SW480 (cell line): ENCODE measurements around the gene ABCA6.

ENCODE experiments used
- DNase-seq: peaks from one replicate; pipeline ENCODE4 v3.0.0-alpha.2; 2016; ENCODE audit warnings: low spot score

Gene ABCA6

DNA sequence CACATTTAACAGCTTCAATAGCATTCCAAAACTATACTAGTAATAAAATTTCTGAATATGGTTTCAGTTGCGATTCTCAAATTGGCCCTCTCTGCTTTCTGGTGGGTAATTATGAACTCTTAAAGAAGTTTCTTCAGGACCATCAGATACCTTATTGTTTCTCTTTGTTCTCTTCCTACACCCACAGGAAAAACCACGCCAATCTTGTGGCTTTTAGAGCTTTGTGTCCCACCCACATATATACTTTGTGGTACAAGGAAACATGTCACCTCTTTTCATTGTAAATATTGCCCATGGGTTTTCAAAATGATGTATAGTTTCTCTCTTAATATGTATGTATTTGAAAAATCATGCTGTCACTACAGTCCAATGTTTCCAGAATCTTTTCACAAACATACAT, 93.1 kb downstream of the ABCA6 start:
- no peak for DNase-seq

DNA sequence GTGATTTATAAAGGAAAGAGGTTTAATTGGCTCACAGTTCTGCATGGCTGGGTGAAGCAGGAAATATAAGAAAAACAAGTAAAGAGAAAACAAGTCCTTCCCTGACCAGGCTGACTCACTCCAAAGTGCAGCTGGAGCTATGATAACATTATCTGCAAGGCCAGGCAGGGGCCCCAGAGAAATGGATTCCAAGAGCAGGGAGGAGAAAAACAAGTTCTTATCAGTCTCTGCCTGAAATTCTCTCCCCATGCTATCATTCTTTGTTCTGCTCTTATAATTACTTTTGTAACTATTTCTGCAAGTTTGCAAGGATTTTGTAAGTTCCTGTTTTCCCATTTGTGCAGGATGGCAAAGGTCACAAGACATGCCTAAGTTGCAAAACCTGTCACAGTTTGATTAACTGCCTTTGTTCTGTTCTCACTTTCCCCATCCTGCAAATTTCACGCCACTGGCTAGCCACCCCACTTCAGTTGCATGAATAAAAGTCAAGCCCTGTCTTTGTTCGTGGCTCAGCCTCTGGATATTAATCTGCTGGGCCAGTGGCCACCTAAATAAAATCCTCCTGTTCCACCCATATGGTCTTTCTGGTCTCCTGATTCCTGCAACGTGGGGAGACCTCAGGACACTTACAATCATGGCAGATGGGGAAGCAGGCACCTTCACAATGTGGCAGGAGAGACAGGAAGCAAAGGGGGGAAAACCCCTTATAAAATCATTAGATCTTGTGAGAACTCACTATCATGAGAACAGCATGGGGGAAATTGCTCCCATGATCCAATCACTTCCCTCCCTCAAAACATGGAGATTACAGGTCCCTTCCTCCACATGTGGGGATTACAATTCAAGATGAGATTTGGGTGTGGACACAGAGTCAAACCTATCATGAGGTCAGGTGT, 94.1 kb downstream of the ABCA6 start:
- no peak for DNase-seq

DNA sequence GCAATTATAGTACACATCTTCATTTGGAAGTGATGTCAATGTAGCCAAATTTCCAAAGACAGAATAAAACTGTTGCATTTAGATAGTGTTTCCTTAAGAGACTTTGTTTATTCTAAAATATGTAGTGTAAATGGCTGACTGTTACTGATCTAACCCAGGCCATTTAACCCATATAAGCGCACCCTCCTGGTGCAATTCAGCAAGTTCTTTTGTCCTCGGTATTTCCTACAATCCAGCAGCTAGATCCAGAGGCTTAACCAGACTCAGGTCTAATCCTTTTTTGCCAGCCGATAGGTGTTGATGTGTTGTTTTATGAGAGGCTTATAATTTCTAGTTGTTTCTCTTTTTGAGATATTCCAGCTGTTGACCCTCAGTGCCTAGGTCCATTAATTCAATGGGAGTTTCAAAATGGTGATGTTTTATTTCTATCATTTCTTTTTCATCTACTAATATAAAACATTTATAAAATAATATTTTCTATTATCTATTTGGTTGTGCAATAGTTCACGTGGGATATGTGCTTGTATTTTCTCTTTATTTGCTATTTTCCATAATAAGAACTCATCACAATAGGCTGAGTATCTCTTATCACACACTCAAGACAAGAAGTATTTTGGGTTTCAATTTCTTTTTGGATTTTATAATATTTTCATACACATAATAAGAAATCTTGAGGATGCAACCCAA, 95.4 kb downstream of the ABCA6 start:
- no peak for DNase-seq

DNA sequence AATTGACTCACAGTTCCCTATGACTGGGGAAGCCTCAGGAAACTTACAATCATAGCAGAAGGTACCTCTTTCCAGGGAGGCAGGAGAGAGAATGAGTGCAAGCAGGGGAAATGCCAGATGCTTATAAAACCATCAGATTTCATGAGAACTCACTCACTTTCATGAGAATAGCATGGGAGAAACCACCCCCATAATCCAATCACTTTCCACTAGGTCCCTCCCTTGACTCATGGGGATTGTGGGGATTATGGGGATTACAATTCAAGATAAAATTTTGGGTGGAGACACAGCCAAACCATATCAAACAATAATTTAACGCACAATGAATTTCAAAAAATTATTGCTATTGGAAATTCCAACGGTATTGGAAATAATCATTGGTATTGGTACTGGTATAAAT, 96.0 kb downstream of the ABCA6 start:
- no peak for DNase-seq

DNA sequence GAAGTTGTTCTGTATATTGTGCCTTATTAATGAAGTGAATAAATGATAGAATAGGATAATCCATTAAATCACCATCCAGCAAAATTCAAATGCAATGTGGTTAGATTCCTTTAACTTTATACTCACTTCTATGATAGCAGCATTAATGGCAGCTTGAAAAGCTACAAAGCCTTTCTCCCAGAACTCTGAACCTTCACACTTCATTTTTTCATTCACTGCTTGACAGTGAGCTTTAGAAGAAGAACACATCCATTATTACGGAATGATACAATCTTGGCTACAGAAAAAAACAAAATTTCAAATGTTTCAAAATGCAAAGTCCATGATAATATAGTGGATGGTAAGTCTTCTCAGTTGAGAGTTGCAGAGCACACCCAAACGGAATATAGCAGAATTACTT, 97.3 kb downstream of the ABCA6 start:
- no peak for DNase-seq

DNA sequence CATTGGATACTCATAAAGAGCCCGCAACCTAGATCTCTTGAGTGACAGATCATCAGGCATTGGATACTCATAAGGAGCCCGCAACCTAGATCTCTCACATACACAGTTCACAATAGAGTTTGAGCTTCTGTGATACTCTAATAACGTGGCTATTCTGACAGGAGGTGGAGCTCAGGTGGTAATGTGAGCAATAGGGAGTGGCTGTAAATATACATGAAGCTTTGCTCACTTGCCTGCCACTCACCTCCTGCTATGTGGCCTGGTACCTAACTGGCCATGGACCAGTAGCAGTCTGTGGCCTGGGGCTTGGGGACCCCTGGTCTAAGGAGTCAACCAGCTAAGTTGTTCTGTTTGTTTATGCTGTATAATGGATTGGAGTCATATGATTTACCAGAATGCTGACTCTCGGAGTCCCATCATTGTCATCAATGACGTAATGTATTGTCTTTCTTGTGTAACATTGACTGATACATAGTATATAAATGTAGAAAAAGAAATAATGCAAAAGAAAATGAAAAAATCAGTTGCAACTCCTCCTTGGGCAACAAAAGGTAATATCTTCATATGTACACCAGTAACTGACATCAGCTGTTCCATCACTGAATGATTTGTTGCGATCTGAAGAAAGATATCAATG, 98.5 kb downstream of the ABCA6 start:
- no peak for DNase-seq

DNA sequence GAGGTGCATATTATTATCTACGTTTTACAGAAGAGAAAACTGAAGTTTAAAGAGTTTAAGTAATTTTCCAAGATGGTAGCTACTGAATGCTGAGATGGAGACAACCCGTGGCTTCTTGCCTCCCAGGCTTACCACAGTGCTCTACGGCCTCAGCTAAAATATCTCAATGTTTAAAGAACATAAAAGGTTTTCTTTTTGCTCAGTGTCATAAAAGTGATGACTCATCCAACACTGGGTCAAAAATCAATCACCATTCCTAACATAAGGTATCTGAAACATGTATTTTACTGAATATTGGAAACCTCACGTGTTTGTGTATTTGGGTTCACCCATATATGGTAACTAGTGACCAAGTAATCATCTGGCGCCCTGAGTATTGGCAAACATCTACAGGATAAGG, 99.4 kb downstream of the ABCA6 start:
- DNase-seq, result no peak

DNA sequence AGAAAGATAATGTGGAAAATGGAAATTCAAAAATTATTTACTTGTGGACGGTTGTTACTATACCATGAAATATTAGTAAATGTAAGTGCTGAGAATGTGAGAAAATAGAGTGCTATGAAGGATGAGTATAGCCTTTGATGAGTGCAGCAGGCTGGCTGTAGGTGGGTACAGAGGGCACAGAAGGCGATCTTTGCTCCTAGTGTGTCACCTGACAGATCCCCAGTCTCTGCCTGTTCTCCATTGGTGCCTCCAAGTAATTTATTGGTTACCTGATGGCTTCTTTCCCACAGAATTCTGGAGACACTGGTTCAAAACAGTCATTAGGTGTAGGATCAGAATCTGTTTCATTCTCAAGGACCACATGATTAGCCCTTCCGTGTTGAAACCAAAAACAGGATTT, 109.9 kb downstream of the ABCA6 start:
- DNase-seq, result no peak

DNA sequence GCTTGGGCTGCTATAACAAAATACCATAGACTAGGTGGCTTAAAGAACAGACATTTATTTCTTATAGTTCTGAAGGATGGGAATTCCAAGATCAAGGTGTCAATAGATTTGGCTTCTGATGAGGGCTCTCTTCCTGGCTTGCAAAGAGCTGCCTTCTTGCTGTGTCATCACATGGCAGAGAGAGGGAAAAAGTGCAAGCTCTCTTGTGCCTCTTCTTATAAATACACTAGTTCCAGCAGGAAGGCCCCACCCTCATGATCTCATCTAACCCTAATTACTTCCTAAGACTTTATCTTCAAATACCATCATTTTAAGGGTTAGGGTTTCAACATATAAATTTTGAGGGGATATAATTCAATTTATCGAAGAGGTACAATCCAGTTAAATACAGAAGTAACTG, 111.5 kb downstream of the ABCA6 start:
- DNase-seq, result no peak
